Mucosa of descending colon (tissue), 3 donors: ENCODE measurements around the gene PPP6R2. TPM values are rescaled to one million over a fixed set of nuclear protein-coding genes. Genes with fewer than 3 reads are reported as not detected.
"Not testable (repeated sequence)": the region's sequence is repeated elsewhere in the genome, so short reads cannot be mapped to it uniquely, and the experiment has no call there.

Experiments used
- ATAC-seq: fragments of 200-7000 bp; cut with Tn5 transposase; one replicate; pipeline ENCODE4 v1.9.1; 2020; ENCODE audit warnings: mild to moderate bottlenecking, moderate library complexity
- DNase-seq, 3 donors: peaks; one replicate each; pipeline ENCODE4 v3.0.0-alpha.2; 2020
- H3K36me3 ChIP-seq: fragments of 200-600 bp; one replicate; pipeline ENCODE4 v1.8.0; 2021; ENCODE audit warnings: low read depth, mild to moderate bottlenecking
- H3K4me1 ChIP-seq: fragments of 200-600 bp; one replicate; pipeline ENCODE4 v1.8.0; 2021; ENCODE audit warnings: low read depth, mild to moderate bottlenecking
- H3K4me3 ChIP-seq: fragments of 200-600 bp; one replicate; pipeline ENCODE4 v1.8.0; 2021; ENCODE audit warnings: mild to moderate bottlenecking
- H3K9me3 ChIP-seq: fragments of 200-600 bp; one replicate; pipeline ENCODE4 v1.8.0; 2021; ENCODE audit warnings: mild to moderate bottlenecking
- intact Hi-C, 2 donors: fragments of 100-400 bp; cut with DNase I in 1 of 2; cut with micrococcal nuclease in 1 of 2; formaldehyde crosslinking; loops; one replicate each; pipeline versions ENCODE4 v1.11.0 to v1.11.1; 2022; cut with DNase I, micrococcal nuclease
- total RNA-seq, 3 donors: library from RNA; stranded (reverse); fragmentation: NEBNext Ultra II Directional in 2 of 3; extraction: Animal tissue kit (Norgen Biotek cat#: 25700) in 2 of 3; gene quantifications; one replicate each; pipeline versions ENCODE4 v1.2.1 to v1.2.4, GENCODE V29; 2021 to 2023
- TF ChIP-seq, protein P1 (sequence below): fragments of 200-600 bp; IDR thresholded peaks from one replicate; pipeline ENCODE4 v1.8.0; 2022; ENCODE audit warnings: antibody characterized with exemption, mild to moderate bottlenecking
- donor health status: DM: no; HTN: no; CAD: no; lungs with moderate emphysema.
- donor health status: DM: no; HTN: no; CAD: no.
- donor health status: DM: no; HTN: yes; CAD: no.

PPP6R2 gene
- total RNA-seq, 3 donors from 2014 or later = 54.3 to 61.7 (median 58.8) TPM

DNA sequence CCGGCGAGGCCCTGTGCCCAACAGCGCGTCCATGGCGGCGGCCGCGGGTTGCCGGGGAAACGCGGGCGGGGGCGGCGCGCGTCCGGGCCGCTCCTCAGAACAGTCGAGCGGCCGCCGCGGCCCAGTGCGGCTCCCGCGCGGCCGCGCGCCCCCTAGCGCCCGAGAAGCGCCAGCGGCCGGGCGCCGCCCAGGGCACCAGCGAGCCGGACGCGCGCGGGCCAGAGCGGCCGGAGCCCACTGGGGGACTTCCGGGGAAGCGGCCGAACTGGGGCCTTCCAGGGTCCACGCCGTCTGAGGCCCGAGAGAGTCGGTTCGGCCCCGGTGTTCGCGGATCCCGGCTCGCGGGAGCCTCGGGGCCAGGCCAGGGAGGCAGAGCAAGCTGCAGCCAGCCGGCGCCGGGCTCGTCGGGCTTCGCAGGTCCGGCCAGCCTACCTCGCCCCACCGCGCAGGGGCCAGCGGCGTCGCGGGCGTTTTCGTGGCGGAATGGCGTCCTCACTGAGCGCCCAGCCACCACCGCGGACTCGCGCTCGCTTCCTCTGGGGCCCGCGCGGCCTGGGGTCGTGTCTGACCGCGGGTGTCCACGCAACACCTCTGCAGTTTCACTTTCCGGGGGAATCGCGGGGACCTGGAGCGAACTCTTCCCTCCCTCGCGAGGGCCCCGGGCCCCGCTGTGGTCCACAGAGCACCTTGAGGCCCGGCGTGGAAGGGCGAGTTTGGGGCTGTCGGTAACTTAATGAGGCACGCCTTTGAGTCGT is 16.0 kb upstream of the PPP6R2 start, which contains the start of gene DENND6B:
Gene DENND6B (minus strand): TSS at position 57 of the 755 bp plus-strand sequence. CDS start 24 bp downstream, at position 33.
- TF ChIP-seq, protein P1, sequence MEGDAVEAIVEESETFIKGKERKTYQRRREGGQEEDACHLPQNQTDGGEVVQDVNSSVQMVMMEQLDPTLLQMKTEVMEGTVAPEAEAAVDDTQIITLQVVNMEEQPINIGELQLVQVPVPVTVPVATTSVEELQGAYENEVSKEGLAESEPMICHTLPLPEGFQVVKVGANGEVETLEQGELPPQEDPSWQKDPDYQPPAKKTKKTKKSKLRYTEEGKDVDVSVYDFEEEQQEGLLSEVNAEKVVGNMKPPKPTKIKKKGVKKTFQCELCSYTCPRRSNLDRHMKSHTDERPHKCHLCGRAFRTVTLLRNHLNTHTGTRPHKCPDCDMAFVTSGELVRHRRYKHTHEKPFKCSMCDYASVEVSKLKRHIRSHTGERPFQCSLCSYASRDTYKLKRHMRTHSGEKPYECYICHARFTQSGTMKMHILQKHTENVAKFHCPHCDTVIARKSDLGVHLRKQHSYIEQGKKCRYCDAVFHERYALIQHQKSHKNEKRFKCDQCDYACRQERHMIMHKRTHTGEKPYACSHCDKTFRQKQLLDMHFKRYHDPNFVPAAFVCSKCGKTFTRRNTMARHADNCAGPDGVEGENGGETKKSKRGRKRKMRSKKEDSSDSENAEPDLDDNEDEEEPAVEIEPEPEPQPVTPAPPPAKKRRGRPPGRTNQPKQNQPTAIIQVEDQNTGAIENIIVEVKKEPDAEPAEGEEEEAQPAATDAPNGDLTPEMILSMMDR = peak; percentile 72
- peaks cover 11% of the 10 kb centered on the region for H3K4me1 ChIP-seq
- DNase-seq = peak; percentile 83 to 89 (median 85)
- peak; percentile 97 for ATAC-seq
- peak within 1 kb of the TSS; percentile 50 for H3K4me3 ChIP-seq
- no peaks in the 10 kb centered on the region for H3K9me3 ChIP-seq
- intact Hi-C loops = loop anchor here in 1 of 2 donors (5.0 kb wide), 1 partner anchor 50 kb away; no protein-coding TSS in a partner anchor
- no peaks in the 10 kb centered on the region for H3K36me3 ChIP-seq

DNA sequence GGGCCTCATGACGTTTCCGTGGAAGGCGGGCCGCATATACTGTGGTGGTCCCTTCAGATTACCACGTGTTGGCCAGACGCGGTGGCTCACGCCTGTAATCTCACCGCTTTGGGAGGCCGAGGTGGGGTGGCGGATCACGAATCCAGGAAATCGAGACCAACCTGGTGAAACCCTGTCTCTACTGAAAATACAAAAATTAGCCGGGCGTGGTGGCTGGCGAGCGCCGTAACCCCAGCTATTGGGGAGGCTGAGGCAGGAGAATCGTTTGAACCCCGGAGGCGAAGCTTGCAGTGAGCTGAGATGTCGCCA is 15.5 kb upstream of the PPP6R2 start:
- DNase-seq (peak in 1 of 3 donors; percentile 56), ATAC-seq (no peak)
- intact Hi-C loops = loop anchor here in 1 of 2 donors (5.0 kb wide), 1 partner anchor 50 kb away; no protein-coding TSS in a partner anchor
- H3K36me3 ChIP-seq = no peaks in the 10 kb centered on the region
- H3K4me1 ChIP-seq = peaks cover 11% of the 10 kb centered on the region
- TF ChIP-seq, protein P1 = no peak
- no peak overlapping the region for H3K4me3 ChIP-seq
- no peaks in the 10 kb centered on the region for H3K9me3 ChIP-seq

DNA sequence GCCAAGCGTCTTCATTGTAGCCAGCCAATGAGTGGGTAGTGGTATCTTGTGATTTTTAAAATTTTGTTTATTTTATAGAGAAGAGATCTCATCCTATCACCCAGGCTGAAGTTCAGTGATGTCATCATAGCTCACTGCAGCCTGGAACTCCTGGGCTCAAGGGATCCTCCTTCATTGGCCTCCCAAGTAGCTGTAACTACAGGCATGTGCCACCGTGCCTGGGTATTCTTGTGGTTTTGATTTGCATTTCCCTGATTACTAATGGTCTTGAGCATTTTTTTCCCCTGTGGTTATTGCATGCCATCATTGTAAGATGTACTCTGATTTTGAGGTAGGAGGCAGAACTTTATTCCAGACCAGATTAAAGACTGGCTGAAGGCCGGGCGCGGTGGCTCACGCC is 13.9 kb upstream of the PPP6R2 start:
- intact Hi-C loops = loop anchor here in 1 of 2 donors (5.0 kb wide), 1 partner anchor 52 kb away; no protein-coding TSS in a partner anchor

DNA sequence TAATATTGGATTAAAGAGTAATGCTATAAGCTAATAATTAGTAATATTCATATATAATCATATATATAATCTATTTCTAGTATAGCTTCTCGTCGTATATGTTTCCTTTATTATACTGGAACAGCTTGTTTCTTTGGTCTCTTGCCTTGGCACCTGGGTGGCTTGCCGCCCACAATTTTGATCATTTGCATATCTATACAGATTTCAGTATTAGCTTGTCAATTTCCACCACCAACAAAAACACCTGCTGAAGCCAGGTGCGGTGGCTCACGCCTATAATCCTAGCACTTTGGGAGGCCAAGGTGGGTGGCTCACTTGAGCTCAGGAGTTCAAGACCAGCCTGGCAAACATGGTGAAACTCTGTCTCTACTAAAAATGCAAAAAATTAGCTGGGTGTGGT is 8.7 kb upstream of the PPP6R2 start:
- H3K36me3 ChIP-seq, H3K4me1 ChIP-seq, H3K4me3 ChIP-seq, DNase-seq, intact Hi-C loops, H3K9me3 ChIP-seq: not testable (repeated sequence)
- peak; percentile 20 for ATAC-seq

More for the DNA sequence above, 13.9 kb upstream of the PPP6R2 start:
- ATAC-seq (no peak), DNase-seq (no peak)
- H3K9me3 ChIP-seq = no peaks in the 10 kb centered on the region
- TF ChIP-seq, protein P1 = no peak
- H3K4me1 ChIP-seq = peaks cover 11% of the 10 kb centered on the region
- no peaks in the 10 kb centered on the region for H3K36me3 ChIP-seq
- no peak overlapping the region for H3K4me3 ChIP-seq

DNA sequence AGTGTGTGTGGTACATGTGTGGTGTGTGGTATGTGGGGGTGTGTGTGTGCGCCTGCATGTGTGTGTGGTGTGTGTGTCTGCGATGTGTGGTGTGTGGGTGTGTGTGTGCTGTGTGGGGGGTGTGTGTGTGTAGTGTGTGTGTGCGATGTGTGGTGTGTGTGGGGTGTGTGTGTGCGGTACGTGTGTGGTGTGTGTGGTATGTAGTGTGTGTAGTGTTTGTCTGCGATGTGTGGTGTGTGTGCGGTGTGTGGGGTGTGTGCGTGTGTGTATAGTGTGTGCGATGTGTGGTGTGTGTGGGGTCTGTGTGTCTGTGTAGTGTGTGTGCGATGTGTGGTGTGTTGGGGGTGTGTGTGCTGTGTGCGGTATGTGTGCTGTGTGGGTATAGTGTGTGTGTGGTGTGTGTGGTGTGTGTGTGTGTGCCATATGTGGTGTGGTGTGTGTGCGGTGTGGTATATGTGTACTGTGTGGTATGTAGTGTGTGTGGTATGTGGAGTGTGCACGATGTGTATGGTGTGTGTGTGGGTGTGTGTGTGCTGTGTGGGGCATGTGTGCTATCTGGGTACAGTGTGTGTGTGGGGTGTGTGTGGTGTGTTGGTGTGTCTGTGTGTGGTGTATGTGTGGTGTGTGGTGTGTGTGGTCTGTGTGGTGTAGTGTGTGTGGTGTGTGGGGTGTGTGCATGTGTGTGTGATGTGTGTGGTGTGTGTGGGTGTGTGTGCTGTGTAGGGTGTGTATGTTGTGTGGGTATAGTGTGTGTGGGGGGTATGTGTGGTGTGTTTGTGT is 5.7 kb upstream of the PPP6R2 start:
- no peaks in the 10 kb centered on the region for H3K9me3 ChIP-seq
- intact Hi-C loops = no loop called here
- peaks cover 6% of the 10 kb centered on the region for H3K4me1 ChIP-seq
- TF ChIP-seq, protein P1 = no peak
- H3K36me3 ChIP-seq = no peaks in the 10 kb centered on the region
- ATAC-seq (no peak), DNase-seq (no peak)
- H3K4me3 ChIP-seq = no peak overlapping the region
